Activated CD4-positive, alpha-beta T cell treated with anti-CD3 and anti-CD28 coated beads for 36 hours (primary cell): ENCODE results near the gene RYR2. TPM values are rescaled to one million over a fixed set of nuclear protein-coding genes. Genes with fewer than 3 reads are reported as not detected.

Source experiments
- ATAC-seq: fragments of 200-7000 bp; cut with Tn5 transposase; one replicate; pipeline ENCODE4 v1.10.0; 2021; ENCODE audit warnings: mild to moderate bottlenecking, moderate library complexity
- CTCF ChIA-PET: fragments of 350-600 bp; sonication (Branson Sonifier 250); formaldehyde crosslinking; loops from one replicate; lab custom pipeline; 2021; ENCODE audit warnings: antibody characterized with exemption; lab: Charles Lee
- POLR2A ChIA-PET: fragments of 350-600 bp; sonication (Branson Sonifier 250); formaldehyde crosslinking; loops from one replicate; lab custom pipeline; 2021; ENCODE audit warnings: antibody characterized with exemption, inconsistent platforms; lab: Charles Lee
- DNase-seq: peaks from one replicate; pipeline ENCODE4 v3.0.0-alpha.2; 2020
- H3K27ac Mint-ChIP-seq: one replicate; pipeline ENCODE4 v1.8.0; 2021; ENCODE audit warnings: mixed read lengths
- H3K27me3 Mint-ChIP-seq: one replicate; pipeline ENCODE4 v1.8.0; 2021; ENCODE audit warnings: mixed read lengths
- H3K36me3 Mint-ChIP-seq: one replicate; pipeline ENCODE4 v1.8.0; 2021; ENCODE audit warnings: low read depth, mixed read lengths
- H3K4me1 Mint-ChIP-seq: one replicate; pipeline ENCODE4 v1.8.0; 2021; ENCODE audit warnings: mixed read lengths
- H3K4me3 Mint-ChIP-seq: one replicate; pipeline ENCODE4 v1.8.0; 2021; ENCODE audit warnings: mild to moderate bottlenecking, moderate library complexity, mixed read lengths
- H3K9me3 Mint-ChIP-seq: one replicate; pipeline ENCODE4 v1.8.0; 2021; ENCODE audit warnings: low read depth, mixed read lengths
- intact Hi-C, 2 experiments: fragments of 100-400 bp; cut with DNase I in 1 of 2; cut with micrococcal nuclease in 1 of 2; formaldehyde crosslinking; loops; one replicate each; pipeline versions ENCODE4 v1.14.2 to v1.15.1; 2022 to 2024; cut with DNase I, micrococcal nuclease
- total RNA-seq, 2 experiments: library from RNA; stranded (reverse); gene quantifications; one replicate each; pipeline ENCODE4 v1.2.3, GENCODE V29; 2021

The RYR2 gene
- total RNA-seq, 2 experiments from 2014 or later = 0.04 to 0.05 TPM

GRCh38 chr1:237152506-237153335 is 110.7 kb downstream of the RYR2 start:
- ATAC-seq = peak; percentile 36
- CTCF ChIA-PET = no interaction called here
- no peaks in the 10 kb centered on the region for H3K4me1 Mint-ChIP-seq
- H3K27me3 Mint-ChIP-seq = peaks cover 6% of the 10 kb centered on the region
- intact Hi-C loops = no loop called here
- no peak overlapping the region for H3K27ac Mint-ChIP-seq
- POLR2A ChIA-PET = no interaction called here
- no peak overlapping the region for H3K4me3 Mint-ChIP-seq
- no peak for DNase-seq
- no peaks in the 10 kb centered on the region for H3K9me3 Mint-ChIP-seq
- H3K36me3 Mint-ChIP-seq = no peaks in the 10 kb centered on the region

GRCh38 chr1:237154157-237154556 is 112.2 kb downstream of the RYR2 start:
- H3K9me3 Mint-ChIP-seq = no peaks in the 10 kb centered on the region
- intact Hi-C loops = no loop called here
- peaks cover 6% of the 10 kb centered on the region for H3K27me3 Mint-ChIP-seq
- H3K36me3 Mint-ChIP-seq = no peaks in the 10 kb centered on the region
- H3K4me3 Mint-ChIP-seq = no peak overlapping the region
- ChIA-PET CTCF (no interaction called here), POLR2A (no interaction called here)
- DNase-seq (no peak), ATAC-seq (no peak)
- no peaks in the 10 kb centered on the region for H3K4me1 Mint-ChIP-seq
- H3K27ac Mint-ChIP-seq = no peak overlapping the region

GRCh38 chr1:237164406-237165352 is 122.7 kb downstream of the RYR2 start:
- POLR2A ChIA-PET = no interaction called here
- no peak for ATAC-seq

GRCh38 chr1:237166086-237166485 is 124.1 kb downstream of the RYR2 start:
- Mint-ChIP-seq H3K27me3 (peaks cover 5% of the 10 kb centered on the region), H3K9me3 (no peaks in the 10 kb centered on the region), H3K36me3 (no peaks in the 10 kb centered on the region), H3K27ac (no peak overlapping the region), H3K4me1 (no peaks in the 10 kb centered on the region), H3K4me3 (no peak overlapping the region)
- CTCF ChIA-PET = interaction anchor here (0.6 kb wide), 1 partner anchor 1059 kb away, joined by 4 read pairs; no protein-coding TSS in a partner anchor
- POLR2A ChIA-PET = no interaction called here
- intact Hi-C loops = no loop called here
- DNase-seq = no peak
- ATAC-seq = no peak

More at GRCh38 chr1:237164406-237165352, 122.7 kb downstream of the RYR2 start:
- H3K27me3 Mint-ChIP-seq = peaks cover 2% of the 10 kb centered on the region
- no peaks in the 10 kb centered on the region for H3K4me1 Mint-ChIP-seq
- H3K27ac Mint-ChIP-seq = no peak overlapping the region
- H3K9me3 Mint-ChIP-seq = no peaks in the 10 kb centered on the region
- no peak overlapping the region for H3K4me3 Mint-ChIP-seq
- H3K36me3 Mint-ChIP-seq = no peaks in the 10 kb centered on the region
- CTCF ChIA-PET = interaction anchor here (0.6 kb wide), 1 partner anchor 819 kb away, joined by 3 read pairs; no protein-coding TSS in a partner anchor
- intact Hi-C loops = no loop called here
- DNase-seq = no peak

DNA sequence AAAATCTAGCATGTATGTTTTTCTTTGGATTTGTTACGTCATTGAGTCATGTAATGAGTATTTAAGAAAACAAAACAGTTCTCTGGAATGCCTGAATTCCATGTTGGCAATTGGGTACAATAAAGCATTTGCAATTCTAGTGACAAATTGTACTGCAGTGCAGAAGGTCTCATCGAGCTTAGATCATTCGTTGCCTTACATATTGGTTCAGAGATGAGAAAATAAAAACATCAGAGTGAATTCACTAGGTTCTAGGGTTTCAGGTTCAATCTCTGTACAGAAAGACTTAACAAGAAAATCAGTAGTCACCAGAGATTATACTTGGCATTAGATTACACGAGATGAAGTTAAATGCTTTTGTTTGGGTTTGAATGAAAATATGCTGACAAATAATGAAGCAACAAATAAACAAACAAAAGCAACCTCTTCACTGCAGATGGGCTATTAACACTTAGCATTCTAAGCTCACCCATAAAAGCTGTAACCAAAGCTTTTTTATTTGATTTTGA is 124.7 kb downstream of the RYR2 start:
- DNase-seq (no peak), ATAC-seq (no peak)
- intact Hi-C loops = no loop called here
- Mint-ChIP-seq H3K9me3 (no peaks in the 10 kb centered on the region), H3K4me1 (no peaks in the 10 kb centered on the region), H3K4me3 (no peak overlapping the region), H3K36me3 (no peaks in the 10 kb centered on the region), H3K27ac (no peak overlapping the region), H3K27me3 (peaks cover 5% of the 10 kb centered on the region)
- POLR2A ChIA-PET = no interaction called here
- CTCF ChIA-PET = interaction anchor here (0.6 to 0.9 kb wide), 3 partner anchors 14 to 1060 kb away, joined by 3 to 4 read pairs (median 4); no protein-coding TSS in a partner anchor

DNA sequence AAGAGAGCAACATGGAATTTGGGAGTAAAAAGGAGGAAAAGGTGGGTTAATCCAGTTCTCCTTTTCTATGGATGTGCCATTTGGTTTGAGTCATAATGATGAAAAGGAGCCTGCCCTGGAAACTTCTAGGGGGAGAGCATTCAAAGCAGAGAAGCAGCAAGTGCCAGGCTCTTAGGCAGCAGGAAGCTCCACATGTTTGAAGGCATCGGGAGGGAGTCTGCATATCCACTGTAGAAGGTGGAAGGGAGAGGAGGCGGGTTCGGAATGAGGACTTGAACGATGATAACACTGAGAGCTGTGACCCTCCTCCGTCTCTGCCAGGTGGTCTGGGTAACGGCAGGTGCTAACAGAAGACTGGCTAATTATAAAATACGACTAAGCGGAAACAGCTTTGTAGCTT is 128.2 kb downstream of the RYR2 start:
- Mint-ChIP-seq H3K27me3 (peaks cover 9% of the 10 kb centered on the region), H3K9me3 (no peaks in the 10 kb centered on the region), H3K4me1 (no peaks in the 10 kb centered on the region), H3K27ac (no peak overlapping the region), H3K4me3 (no peak overlapping the region), H3K36me3 (no peaks in the 10 kb centered on the region)
- CTCF ChIA-PET = no interaction called here
- POLR2A ChIA-PET = interaction anchor here (0.6 kb wide), 1 partner anchor 263 kb away, joined by 6 read pairs; no protein-coding TSS in a partner anchor
- intact Hi-C loops = no loop called here
- DNase-seq (no peak), ATAC-seq (no peak)

DNA sequence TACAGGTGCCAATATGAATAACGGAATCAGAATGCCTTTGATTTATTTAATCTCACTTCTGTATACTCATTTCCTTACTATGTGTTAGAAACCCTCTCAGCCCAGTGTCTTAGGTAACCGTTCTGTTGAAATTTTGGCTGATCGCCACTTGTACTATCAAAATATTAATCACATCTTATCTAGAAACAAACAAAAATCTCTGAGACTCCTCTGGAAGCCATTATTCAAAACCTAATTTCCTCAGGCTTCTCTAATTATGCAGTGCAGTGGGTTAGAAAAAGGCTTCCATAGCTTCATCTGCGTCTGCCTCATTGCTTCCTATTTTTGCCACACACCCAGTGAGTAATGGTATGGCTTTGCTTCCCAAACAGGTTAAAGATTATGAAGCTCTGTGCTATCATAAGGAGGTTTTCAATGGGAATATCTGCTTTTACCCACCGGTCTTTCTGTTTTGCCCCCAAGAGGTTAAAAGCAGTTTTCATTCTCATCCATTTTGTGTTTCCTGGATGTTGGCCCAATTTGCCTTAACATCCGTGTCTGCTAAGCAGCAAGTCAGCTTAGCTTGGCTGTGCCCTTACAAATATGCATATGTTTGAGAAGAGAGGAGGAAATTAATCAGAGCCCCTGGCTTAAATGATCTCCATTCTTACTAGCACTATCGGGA is 129.6 kb downstream of the RYR2 start:
- no peak for ATAC-seq
- H3K27me3 Mint-ChIP-seq = peaks cover 9% of the 10 kb centered on the region
- no peaks in the 10 kb centered on the region for H3K9me3 Mint-ChIP-seq
- intact Hi-C loops = no loop called here
- ChIA-PET CTCF (no interaction called here), POLR2A (no interaction called here)
- H3K27ac Mint-ChIP-seq = no peak overlapping the region
- no peak overlapping the region for H3K4me3 Mint-ChIP-seq
- no peaks in the 10 kb centered on the region for H3K36me3 Mint-ChIP-seq
- no peak for DNase-seq
- no peaks in the 10 kb centered on the region for H3K4me1 Mint-ChIP-seq

GRCh38 chr1:237172118-237172485 is 130.1 kb downstream of the RYR2 start:
- no peaks in the 10 kb centered on the region for H3K4me1 Mint-ChIP-seq
- no peaks in the 10 kb centered on the region for H3K36me3 Mint-ChIP-seq
- DNase-seq (no peak), ATAC-seq (no peak)
- no peak overlapping the region for H3K4me3 Mint-ChIP-seq
- intact Hi-C loops = no loop called here
- no peak overlapping the region for H3K27ac Mint-ChIP-seq
- no peaks in the 10 kb centered on the region for H3K9me3 Mint-ChIP-seq
- CTCF ChIA-PET = no interaction called here
- peaks cover 9% of the 10 kb centered on the region for H3K27me3 Mint-ChIP-seq
- POLR2A ChIA-PET = no interaction called here

- no peaks in the 10 kb centered on the region for H3K9me3 Mint-ChIP-seq
- H3K27me3 Mint-ChIP-seq = peaks cover 2% of the 10 kb centered on the region
- CTCF ChIA-PET = no interaction called here
- H3K27ac Mint-ChIP-seq = no peak overlapping the region
- DNase-seq (no peak), ATAC-seq (no peak)
- POLR2A ChIA-PET = interaction anchor here (0.5 kb wide), 1 partner anchor 1268 kb away, joined by 3 read pairs; no protein-coding TSS in a partner anchor
- no peaks in the 10 kb centered on the region for H3K4me1 Mint-ChIP-seq
- intact Hi-C loops = no loop called here
- H3K4me3 Mint-ChIP-seq = no peak overlapping the region
- no peaks in the 10 kb centered on the region for H3K36me3 Mint-ChIP-seq
These were observed 137.5 kb downstream of the RYR2 start for GRCh38 chr1:237179503-237179902.

GRCh38 chr1:237180256-237180655 is 138.3 kb downstream of the RYR2 start:
- Mint-ChIP-seq H3K36me3 (no peaks in the 10 kb centered on the region), H3K27ac (no peak overlapping the region), H3K9me3 (no peaks in the 10 kb centered on the region), H3K4me3 (no peak overlapping the region), H3K4me1 (no peaks in the 10 kb centered on the region), H3K27me3 (peaks cover 2% of the 10 kb centered on the region)
- intact Hi-C loops = no loop called here
- DNase-seq (no peak), ATAC-seq (no peak)
- ChIA-PET CTCF (interaction anchor here (0.8 kb wide), 1 partner anchor 163 kb away, joined by 4 read pairs; no protein-coding TSS in a partner anchor), POLR2A (no interaction called here)
